Stimulated activated naive CD8-positive, alpha-beta T cell treated with anti-CD3 and anti-CD28 coated beads, Interleukin-15, amount 100 ng/mL, for 72 hours (primary cell): Measurements from ENCODE around the gene PSMB3.
A peak's percentile ranks its signal among the peaks of the same experiment; 100 is the strongest.

ENCODE experiments used
- ATAC-seq: fragments of 150-1000 bp; cut with Tn5 transposase; 2 replicates; pipeline ENCODE4 v1.10.0; 2021; ENCODE audit warnings: mild to moderate bottlenecking, moderate library complexity
- DNase-seq, 2 donors: peaks; one replicate each; pipeline ENCODE4 v3.0.0; 2021 to 2022
- H3K27ac Mint-ChIP-seq, 2 donors: one replicate each; pipeline ENCODE4 v1.8.0; 2022; ENCODE audit warnings: mild to moderate bottlenecking in 2 of 2, mixed read lengths in 2 of 2, moderate library complexity in 2 of 2
- H3K27me3 Mint-ChIP-seq: one replicate; pipeline ENCODE4 v1.8.0; 2022; ENCODE audit warnings: mixed read lengths
- H3K4me1 Mint-ChIP-seq: one replicate; pipeline ENCODE4 v1.8.0; 2022; ENCODE audit warnings: mild to moderate bottlenecking, mixed read lengths
- H3K4me3 Mint-ChIP-seq, 2 donors: one replicate each; pipeline ENCODE4 v1.8.0; 2022; ENCODE audit warnings: mild to moderate bottlenecking in 2 of 2, mixed read lengths in 2 of 2, moderate library complexity in 1 of 2
- H3K9me3 Mint-ChIP-seq, 2 donors: one replicate each; pipeline ENCODE4 v1.8.0; 2022; ENCODE audit warnings: mixed read lengths in 2 of 2

Gene PSMB3

DNA sequence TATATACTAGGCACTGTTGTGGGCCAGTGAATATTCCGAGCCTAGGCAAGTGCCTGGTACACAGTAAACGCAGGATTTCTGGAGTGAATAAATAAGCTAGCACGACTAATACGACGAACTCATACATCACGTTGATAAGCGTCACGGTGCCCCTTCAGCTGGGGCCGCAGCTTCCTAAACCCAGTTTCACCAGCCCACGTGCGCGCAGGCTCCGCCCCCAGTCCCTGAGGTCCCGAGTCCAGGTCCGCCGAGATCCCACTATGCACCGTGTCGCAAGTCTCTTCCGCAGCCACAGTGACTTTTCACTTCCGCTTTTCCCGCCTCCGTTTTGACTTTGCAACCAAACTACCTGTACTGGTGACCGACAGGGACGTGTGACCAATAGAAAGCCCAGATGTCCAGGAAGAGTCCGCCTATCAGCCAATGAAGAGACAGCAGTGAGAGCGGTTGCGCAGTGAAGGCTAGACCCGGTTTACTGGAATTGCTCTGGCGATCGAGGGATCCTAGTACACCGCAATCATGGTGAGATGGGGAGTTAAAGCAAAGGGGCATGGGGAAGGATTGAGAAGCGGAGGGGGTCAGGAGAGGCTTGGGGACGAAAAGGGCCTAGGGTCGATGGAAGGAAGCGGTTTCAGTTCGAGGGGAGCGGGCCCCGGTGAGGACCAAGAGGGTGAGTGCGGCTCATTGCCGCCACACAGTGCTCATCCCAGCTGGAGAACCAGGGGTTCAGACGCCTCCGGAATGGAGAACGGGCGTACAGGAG, at the start of gene PSMB3:
PSMB3 (plus strand) TSS at position 434 of the 763 bp plus-strand sequence; CDS start at position 520, 86 bp downstream.
- DNase-seq, result peak; percentile 97 to 99
- peak; percentile 91 for ATAC-seq
- Mint-ChIP-seq H3K4me1 (peaks cover 51% of the 10 kb centered on the region), H3K27ac (peak within 1 kb of the TSS; percentile 98 to 99), H3K27me3 (peaks cover 37% of the 10 kb centered on the region), H3K9me3 (no peaks in the 10 kb centered on the region), H3K4me3 (peak within 1 kb of the TSS; percentile 90 to 94)

- Mint-ChIP-seq H3K9me3 (peaks cover 0 to 6% of the 10 kb centered on the region in 2 donors), H3K4me3 (peak overlapping the region; percentile 98 to 99), H3K4me1 (peaks cover 47% of the 10 kb centered on the region), H3K27ac (peak overlapping the region; percentile 99 to 100), H3K27me3 (no peaks in the 10 kb centered on the region)
- no peak for DNase-seq
- no peak for ATAC-seq
Observed at GRCh38 chr17:38702916-38703741, 49.4 kb upstream of the PSMB3 start.

DNA sequence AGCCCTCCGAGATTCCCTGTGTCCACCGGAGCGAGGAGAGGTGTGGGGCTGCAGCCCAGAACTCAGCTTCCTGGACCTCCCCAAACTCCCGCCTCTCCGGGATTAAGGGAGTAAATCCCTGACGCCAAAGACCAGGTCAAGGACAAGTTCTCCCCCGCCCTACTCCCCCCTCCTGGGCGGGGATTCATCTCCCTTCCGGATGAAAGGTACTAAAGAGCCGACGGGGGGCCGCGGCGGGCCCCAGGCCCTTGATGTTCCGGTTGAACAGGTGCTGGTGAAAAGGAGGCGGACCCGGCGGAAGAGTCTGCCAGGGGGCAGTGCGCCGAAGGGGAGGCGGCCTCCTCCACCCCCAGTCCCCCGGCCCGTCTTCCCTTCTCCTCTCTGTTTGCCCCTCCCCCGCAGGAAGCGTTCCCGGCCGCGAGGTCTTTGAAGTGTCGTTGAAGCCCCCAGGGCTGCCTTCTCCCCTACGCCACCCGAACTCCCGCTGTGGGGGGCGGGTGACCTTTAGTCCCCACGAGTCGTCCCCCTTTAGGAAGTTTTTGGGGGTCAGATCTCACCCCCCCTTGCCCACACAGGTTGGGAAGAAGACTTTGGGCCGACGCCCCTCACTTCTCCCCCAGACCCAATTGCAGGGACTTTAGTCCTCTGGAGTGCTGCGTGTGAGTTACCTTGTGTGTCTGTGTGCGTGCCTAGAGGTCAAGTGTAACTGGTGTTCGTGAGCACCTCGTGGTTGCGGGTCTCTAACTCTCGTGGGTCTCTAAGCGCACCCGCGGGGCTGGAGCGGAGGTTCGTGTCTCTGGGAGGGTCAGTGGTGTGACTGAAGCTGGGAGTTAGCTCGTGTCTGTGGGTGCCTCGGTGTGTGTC, 48.6 kb upstream of the PSMB3 start:
- Mint-ChIP-seq H3K4me3 (peak overlapping the region; percentile 98 to 99), H3K9me3 (peaks cover 0 to 6% of the 10 kb centered on the region in 2 donors), H3K27ac (peak overlapping the region; percentile 99 to 100), H3K4me1 (peaks cover 51% of the 10 kb centered on the region), H3K27me3 (no peaks in the 10 kb centered on the region)
- DNase-seq, result peak; percentile 73 to 88
- peak; percentile 15 for ATAC-seq

GRCh38 chr17:38704606-38705522, 47.7 kb upstream of the PSMB3 start, which contains the start of gene MLLT6:
Gene MLLT6, plus strand, starts transcription at chr17:38705273. Its CDS starts 360 bp downstream, at chr17:38705633.
- H3K4me3 Mint-ChIP-seq, result peak within 1 kb of the TSS; percentile 98 to 99
- peak within 1 kb of the TSS; percentile 99 to 100 for H3K27ac Mint-ChIP-seq
- H3K9me3 Mint-ChIP-seq, result peaks cover 0 to 6% of the 10 kb centered on the region in 2 donors
- peak; percentile 1 for ATAC-seq
- no peaks in the 10 kb centered on the region for H3K27me3 Mint-ChIP-seq
- DNase-seq, result peak; percentile 72 to 76
- peaks cover 52% of the 10 kb centered on the region for H3K4me1 Mint-ChIP-seq

- Mint-ChIP-seq H3K9me3 (peaks cover 0 to under 1% of the 10 kb centered on the region in 2 donors), H3K4me1 (peaks cover 52% of the 10 kb centered on the region), H3K27me3 (no peaks in the 10 kb centered on the region), H3K4me3 (peak overlapping the region; percentile 96 to 99), H3K27ac (peak overlapping the region in 1 of 2 donors; percentile 74)
- DNase-seq, result peak in 1 of 2 donors; percentile 40
- no peak for ATAC-seq
Observed at GRCh38 chr17:38705523-38705802, 47.1 kb upstream of the PSMB3 start.

GRCh38 chr17:38705803-38706504, 46.6 kb upstream of the PSMB3 start:
- H3K27me3 Mint-ChIP-seq, result no peaks in the 10 kb centered on the region
- no peak for ATAC-seq
- peak in 1 of 2 donors; percentile 33 for DNase-seq
- H3K4me3 Mint-ChIP-seq, result peak overlapping the region; percentile 96 to 99
- peaks cover 54% of the 10 kb centered on the region for H3K4me1 Mint-ChIP-seq
- H3K27ac Mint-ChIP-seq, result peak overlapping the region; percentile 88 to 99
- no peaks in the 10 kb centered on the region for H3K9me3 Mint-ChIP-seq

DNA sequence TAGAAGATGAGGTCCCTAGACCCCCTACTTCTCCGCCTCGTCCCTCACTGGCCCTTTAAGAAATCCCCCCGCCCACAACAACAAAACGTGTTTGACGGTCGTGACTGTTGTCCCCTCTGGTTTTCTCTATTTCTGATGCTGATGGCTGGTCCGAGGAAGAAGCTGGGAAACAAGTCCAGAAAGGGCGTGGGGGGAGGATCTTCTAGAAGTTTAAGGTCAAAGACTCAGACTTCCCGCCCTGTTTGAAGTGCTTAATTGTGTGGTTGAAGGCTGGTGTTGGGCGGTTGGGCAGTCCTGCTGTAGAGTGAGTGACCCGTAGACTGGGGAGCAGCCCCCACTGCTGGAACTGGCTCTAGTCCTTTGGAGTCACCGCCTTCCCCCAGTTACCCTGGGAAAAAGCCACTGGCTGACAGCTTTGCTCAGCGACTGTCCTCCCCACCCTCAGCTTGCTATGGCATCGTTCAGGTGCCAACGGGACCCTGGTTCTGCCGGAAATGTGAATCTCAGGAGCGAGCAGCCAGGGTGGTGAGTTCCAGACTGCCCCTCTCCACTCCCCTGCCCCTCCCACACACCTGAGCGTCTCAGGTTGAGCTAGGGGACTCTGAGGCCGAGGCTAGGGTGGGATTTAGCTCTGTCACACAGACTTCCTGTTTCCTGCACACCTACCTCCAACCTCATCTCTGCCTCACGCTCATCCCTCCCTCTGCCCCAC, 45.9 kb upstream of the PSMB3 start:
- no peaks in the 10 kb centered on the region for H3K9me3 Mint-ChIP-seq

GRCh38 chr17:38707678-38708351, 44.7 kb upstream of the PSMB3 start:
- no peak for ATAC-seq
- peak overlapping the region; percentile 96 to 99 for H3K4me3 Mint-ChIP-seq
- peaks cover 65% of the 10 kb centered on the region for H3K4me1 Mint-ChIP-seq
- no peaks in the 10 kb centered on the region for H3K27me3 Mint-ChIP-seq
- peak overlapping the region; percentile 77 to 89 for H3K27ac Mint-ChIP-seq
- no peaks in the 10 kb centered on the region for H3K9me3 Mint-ChIP-seq
- DNase-seq, result no peak

More for the DNA sequence above, 45.9 kb upstream of the PSMB3 start:
- Mint-ChIP-seq H3K27ac (peak overlapping the region; percentile 89 to 99), H3K27me3 (no peaks in the 10 kb centered on the region), H3K4me1 (peaks cover 54% of the 10 kb centered on the region), H3K4me3 (peak overlapping the region; percentile 96 to 99)
- ATAC-seq (no peak), DNase-seq (peak in 1 of 2 donors; percentile 23)

DNA sequence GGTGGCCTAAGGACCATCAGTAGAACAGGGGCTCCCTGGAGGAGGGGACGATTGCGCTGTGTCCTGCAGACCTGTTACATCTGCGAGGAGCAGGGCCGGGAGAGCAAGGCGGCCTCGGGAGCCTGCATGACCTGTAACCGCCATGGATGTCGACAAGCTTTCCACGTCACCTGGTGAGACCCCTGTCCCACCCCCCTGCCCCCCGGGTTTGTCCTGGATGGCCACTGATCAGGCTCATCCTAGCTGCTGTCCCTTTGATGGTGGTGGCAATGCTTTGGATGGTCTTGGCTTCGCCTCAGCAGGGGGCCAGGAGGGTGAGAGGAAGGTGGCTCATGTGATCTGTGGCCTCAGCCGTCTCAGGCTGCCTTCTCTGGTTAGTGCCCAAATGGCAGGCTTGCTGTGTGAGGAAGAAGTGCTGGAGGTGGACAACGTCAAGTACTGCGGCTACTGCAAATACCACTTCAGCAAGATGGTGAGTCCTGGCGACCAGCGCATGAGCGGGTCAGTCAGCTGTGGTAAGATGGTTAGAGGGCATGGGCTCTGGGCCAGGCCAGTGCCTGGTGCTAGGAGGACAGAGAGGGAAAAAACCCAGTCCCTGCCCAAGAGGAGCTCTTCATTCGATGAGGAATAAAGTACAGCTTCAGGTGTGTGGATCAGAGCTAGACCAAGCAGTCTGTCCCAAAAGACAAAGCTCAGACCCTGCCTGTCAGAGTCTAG, 43.3 kb upstream of the PSMB3 start:
- ATAC-seq (no peak), DNase-seq (no peak)
- Mint-ChIP-seq H3K4me1 (peaks cover 74% of the 10 kb centered on the region), H3K4me3 (peak overlapping the region in 1 of 2 donors; percentile 3), H3K9me3 (no peaks in the 10 kb centered on the region), H3K27me3 (no peaks in the 10 kb centered on the region), H3K27ac (peak overlapping the region in 1 of 2 donors; percentile 92)

DNA sequence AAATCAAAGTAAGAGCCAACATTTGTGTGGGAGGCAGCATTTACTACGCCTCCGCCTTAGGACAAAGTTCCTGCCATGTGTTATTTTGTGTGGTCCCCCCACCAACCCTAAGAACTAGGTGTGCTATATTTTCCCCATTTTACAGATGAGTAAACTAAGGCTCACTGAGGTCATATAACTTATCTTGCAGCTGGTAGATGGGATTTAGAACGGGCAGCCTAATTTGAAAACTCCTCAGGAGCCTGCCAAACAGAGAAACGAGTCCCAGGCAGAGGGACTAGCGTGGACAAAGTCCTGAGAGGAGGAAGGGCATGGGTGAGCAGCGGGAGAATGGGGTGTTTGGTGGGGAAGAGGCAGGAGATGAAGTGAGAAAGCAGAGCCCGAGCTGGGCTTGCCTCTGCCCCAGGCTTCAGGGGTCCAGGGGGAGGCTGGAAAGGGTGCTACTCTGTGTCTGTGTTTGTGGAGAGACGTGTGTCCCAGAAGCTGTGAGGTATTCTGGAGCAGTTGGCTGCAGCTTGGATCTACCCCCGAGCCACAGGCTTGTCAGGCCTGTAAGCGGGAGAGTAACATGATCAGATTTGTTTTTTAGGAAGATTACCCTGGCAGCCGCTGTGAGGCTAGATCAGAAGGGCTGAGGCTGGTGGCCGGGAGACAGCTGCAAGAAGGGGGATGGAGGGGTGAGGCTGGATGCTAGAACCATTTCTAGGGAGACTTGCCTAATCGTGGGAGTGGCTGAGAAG, 42.5 kb upstream of the PSMB3 start:
- H3K4me3 Mint-ChIP-seq, result no peak overlapping the region
- no peak for ATAC-seq
- H3K9me3 Mint-ChIP-seq, result no peaks in the 10 kb centered on the region

GRCh38 chr17:38710604-38710962, 42.0 kb upstream of the PSMB3 start:
- no peaks in the 10 kb centered on the region for H3K27me3 Mint-ChIP-seq
- peak overlapping the region in 1 of 2 donors; percentile 68 for H3K27ac Mint-ChIP-seq
- no peak for ATAC-seq
- DNase-seq, result no peak
- H3K9me3 Mint-ChIP-seq, result no peaks in the 10 kb centered on the region
- H3K4me1 Mint-ChIP-seq, result peaks cover 87% of the 10 kb centered on the region
- peak overlapping the region in 1 of 2 donors; percentile 3 for H3K4me3 Mint-ChIP-seq

More for the DNA sequence above, 42.5 kb upstream of the PSMB3 start:
- peaks cover 81% of the 10 kb centered on the region for H3K4me1 Mint-ChIP-seq
- H3K27ac Mint-ChIP-seq, result peak overlapping the region; percentile 75 to 92
- DNase-seq, result no peak
- H3K27me3 Mint-ChIP-seq, result no peaks in the 10 kb centered on the region

DNA sequence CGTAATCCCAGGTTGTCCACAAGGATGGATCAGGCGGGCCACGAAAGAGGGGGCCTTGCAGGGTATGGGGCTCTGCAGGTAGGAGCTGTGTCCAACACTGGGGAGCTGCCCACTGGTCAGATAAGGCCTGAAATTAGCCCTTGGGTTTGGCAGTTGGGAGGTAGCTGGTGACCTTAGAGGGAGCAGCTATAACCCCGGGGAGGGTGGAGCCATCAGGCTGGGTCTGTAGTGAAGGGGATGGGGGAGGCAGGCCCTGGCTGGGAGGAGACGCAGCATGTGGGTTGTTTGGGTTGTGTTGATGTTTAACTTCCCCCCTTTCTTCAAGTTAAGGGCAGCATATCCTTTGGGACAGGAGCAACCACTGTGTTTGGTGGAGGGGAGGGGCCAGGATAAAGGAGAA, 41.6 kb upstream of the PSMB3 start:
- no peak for DNase-seq
- Mint-ChIP-seq H3K4me3 (peak overlapping the region in 1 of 2 donors; percentile 3), H3K4me1 (peaks cover 91% of the 10 kb centered on the region), H3K9me3 (no peaks in the 10 kb centered on the region), H3K27ac (peak overlapping the region; percentile 27 to 68), H3K27me3 (no peaks in the 10 kb centered on the region)
- no peak for ATAC-seq
